ENCODE results near the gene EWSR1.

GRCh38 chr22:29219881-29220670 is 48.0 kb upstream of the EWSR1 start:
- peak; percentile 33 for TF ChIP-seq POLR2A (IDR thresholded peaks at IDR 0.05; ENCODE audit: low read length)
- no peak for TF ChIP-seq GATA1 (IDR thresholded peaks at IDR 0.05; ENCODE audit: low read depth, low read length)

Data from erythroblast (primary cell).